ENCODE data around the gene ABCB8.

DNA sequence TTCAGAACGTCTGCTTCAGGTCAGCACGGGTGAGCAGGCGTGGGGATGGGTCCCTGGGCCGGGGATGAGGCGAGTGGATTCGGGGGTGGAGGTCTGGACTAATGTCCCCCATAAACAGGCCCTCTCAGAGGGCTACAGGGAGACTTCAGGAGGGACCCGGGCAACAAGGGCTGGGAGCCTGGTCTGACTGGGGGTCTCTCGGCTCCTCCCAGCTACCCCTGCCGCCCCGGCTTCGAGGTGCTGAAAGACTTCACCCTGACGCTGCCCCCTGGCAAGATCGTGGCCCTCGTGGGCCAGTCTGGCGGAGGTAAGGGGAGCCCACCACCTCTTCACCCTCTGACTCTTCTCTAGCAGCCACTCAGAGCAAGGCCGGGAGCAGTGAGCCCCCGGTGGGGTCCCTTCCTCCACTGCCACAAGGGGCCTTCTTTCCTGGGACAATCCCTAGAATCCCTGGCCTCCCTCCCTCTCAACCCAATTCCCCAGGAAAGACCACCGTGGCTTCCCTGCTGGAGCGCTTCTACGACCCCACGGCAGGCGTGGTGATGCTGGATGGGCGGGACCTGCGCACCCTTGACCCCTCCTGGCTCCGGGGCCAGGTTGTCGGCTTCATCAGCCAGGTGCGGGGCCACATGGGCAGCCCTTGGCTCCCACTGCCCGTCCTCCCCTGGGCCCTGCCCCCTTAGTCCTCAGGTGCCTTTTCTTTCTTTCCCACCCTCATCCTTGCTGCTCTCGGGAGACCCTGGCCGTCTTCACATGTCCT, 12.5 kb downstream of the ABCB8 start:
- TF ChIP-seq CTCF (IDR thresholded peaks at IDR 0.05) (no peak), POLR2A (IDR thresholded peaks at IDR 0.05) (no peak)

Measured in heart left ventricle (tissue), 13 donors.